Measurements from ENCODE around the gene TTLL13.

DNA sequence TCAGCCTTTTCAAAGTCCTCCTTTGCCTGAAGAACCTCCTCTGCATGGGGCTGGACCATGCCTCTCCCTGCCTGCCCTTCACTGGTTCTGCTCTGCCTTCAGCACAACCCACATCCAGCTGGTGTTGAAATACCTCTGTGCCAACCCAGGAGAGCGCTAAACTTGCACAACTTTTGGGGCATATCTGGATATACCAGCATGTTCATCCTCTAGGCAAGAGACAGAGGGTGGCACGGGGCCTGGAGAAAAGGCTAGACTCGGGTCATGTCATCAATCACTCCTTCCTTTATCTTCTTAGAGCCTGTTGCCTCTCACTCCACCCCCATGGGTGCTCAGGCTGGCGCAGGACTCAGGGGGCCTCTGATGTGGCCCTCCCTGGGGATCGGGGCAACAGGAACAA is 43.5 kb upstream of the TTLL13 start:
- TF ChIP-seq SMC3 (conservative IDR thresholded peaks at IDR 0.05; ENCODE audit: poor library complexity): no peak
- TF ChIP-seq, protein P1, sequence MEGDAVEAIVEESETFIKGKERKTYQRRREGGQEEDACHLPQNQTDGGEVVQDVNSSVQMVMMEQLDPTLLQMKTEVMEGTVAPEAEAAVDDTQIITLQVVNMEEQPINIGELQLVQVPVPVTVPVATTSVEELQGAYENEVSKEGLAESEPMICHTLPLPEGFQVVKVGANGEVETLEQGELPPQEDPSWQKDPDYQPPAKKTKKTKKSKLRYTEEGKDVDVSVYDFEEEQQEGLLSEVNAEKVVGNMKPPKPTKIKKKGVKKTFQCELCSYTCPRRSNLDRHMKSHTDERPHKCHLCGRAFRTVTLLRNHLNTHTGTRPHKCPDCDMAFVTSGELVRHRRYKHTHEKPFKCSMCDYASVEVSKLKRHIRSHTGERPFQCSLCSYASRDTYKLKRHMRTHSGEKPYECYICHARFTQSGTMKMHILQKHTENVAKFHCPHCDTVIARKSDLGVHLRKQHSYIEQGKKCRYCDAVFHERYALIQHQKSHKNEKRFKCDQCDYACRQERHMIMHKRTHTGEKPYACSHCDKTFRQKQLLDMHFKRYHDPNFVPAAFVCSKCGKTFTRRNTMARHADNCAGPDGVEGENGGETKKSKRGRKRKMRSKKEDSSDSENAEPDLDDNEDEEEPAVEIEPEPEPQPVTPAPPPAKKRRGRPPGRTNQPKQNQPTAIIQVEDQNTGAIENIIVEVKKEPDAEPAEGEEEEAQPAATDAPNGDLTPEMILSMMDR (IDR thresholded peaks at IDR 0.05; ENCODE audit: poor library complexity, severe bottlenecking): no peak
- no peak for TF ChIP-seq POLR2AphosphoS5 (IDR thresholded peaks at IDR 0.05)
- no peak for TF ChIP-seq TAF1 (IDR thresholded peaks at IDR 0.05; ENCODE audit: low read depth)
- no peak for TF ChIP-seq EZH2 (IDR thresholded peaks at IDR 0.05; ENCODE audit: borderline replicate concordance, insufficient read depth, low read length, poor library complexity, severe bottlenecking)
- TF ChIP-seq, protein P2, sequence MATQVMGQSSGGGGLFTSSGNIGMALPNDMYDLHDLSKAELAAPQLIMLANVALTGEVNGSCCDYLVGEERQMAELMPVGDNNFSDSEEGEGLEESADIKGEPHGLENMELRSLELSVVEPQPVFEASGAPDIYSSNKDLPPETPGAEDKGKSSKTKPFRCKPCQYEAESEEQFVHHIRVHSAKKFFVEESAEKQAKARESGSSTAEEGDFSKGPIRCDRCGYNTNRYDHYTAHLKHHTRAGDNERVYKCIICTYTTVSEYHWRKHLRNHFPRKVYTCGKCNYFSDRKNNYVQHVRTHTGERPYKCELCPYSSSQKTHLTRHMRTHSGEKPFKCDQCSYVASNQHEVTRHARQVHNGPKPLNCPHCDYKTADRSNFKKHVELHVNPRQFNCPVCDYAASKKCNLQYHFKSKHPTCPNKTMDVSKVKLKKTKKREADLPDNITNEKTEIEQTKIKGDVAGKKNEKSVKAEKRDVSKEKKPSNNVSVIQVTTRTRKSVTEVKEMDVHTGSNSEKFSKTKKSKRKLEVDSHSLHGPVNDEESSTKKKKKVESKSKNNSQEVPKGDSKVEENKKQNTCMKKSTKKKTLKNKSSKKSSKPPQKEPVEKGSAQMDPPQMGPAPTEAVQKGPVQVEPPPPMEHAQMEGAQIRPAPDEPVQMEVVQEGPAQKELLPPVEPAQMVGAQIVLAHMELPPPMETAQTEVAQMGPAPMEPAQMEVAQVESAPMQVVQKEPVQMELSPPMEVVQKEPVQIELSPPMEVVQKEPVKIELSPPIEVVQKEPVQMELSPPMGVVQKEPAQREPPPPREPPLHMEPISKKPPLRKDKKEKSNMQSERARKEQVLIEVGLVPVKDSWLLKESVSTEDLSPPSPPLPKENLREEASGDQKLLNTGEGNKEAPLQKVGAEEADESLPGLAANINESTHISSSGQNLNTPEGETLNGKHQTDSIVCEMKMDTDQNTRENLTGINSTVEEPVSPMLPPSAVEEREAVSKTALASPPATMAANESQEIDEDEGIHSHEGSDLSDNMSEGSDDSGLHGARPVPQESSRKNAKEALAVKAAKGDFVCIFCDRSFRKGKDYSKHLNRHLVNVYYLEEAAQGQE (IDR thresholded peaks at IDR 0.05; ENCODE audit: borderline replicate concordance): no peak
- TF ChIP-seq MXI1 (conservative IDR thresholded peaks at IDR 0.05; ENCODE audit: poor library complexity, severe bottlenecking): no peak
- no peak for TF ChIP-seq RAD21 (conservative IDR thresholded peaks at IDR 0.05)
